Cardiac fibroblast (primary cell): ENCODE measurements around the gene SLC2A5.
A peak's percentile ranks its signal among the peaks of the same experiment; 100 is the strongest.
"Not testable (repeated sequence)": the region's sequence is repeated elsewhere in the genome, so short reads cannot be mapped to it uniquely, and the experiment has no call there.

Experiments used
- DNase-seq, 2 donors: peaks; one replicate each; pipeline versions ENCODE4 v3.0.0 to v3.0.0-alpha.2; 2010; ENCODE audit warnings: low read depth in 2 of 2
- H3K4me3 ChIP-seq, 2 donors: replicated peaks in 1 of 2; 1 replicate in 1 of 2; 2 replicates in 1 of 2; pipeline ENCODE4 v1.5.1; 2011; ENCODE audit warnings: low read depth in 2 of 2, low read length in 2 of 2, mild to moderate bottlenecking in 2 of 2, moderate library complexity in 1 of 2
- CTCF ChIP-seq: IDR thresholded peaks from one replicate; pipeline ENCODE4 v1.5.1; 2011; ENCODE audit warnings: low read depth, mild to moderate bottlenecking, low read length, inconsistent platforms

Gene SLC2A5

GRCh38 chr1:9038338-9038650 lies 31.1 kb downstream of the SLC2A5 start:
- no peak overlapping the region for H3K4me3 ChIP-seq
- no peak for TF ChIP-seq CTCF
- DNase-seq = no peak

- no peak overlapping the region for H3K4me3 ChIP-seq
- DNase-seq = no peak
- TF ChIP-seq CTCF = no peak
These were observed 31.7 kb downstream of the SLC2A5 start for GRCh38 chr1:9037476-9038337.

- no peak for TF ChIP-seq CTCF
- no peak for DNase-seq
- no peak overlapping the region for H3K4me3 ChIP-seq
These were observed 34.2 kb downstream of the SLC2A5 start for GRCh38 chr1:9035226-9035625.

GRCh38 chr1:9033363-9033762 lies 36.1 kb downstream of the SLC2A5 start:
- DNase-seq = no peak
- TF ChIP-seq CTCF = no peak

GRCh38 chr1:9031484-9032259 lies 37.8 kb downstream of the SLC2A5 start:
- DNase-seq = no peak
- H3K4me3 ChIP-seq = no peak overlapping the region
- TF ChIP-seq CTCF = no peak

More at GRCh38 chr1:9033363-9033762, 36.1 kb downstream of the SLC2A5 start:
- H3K4me3 ChIP-seq = no peak overlapping the region

GRCh38 chr1:9031077-9031476 lies 38.4 kb downstream of the SLC2A5 start:
- not testable (repeated sequence) for H3K4me3 ChIP-seq, DNase-seq

GRCh38 chr1:9028921-9029705 lies 40.3 kb downstream of the SLC2A5 start:
- DNase-seq = peak; percentile 13 to 43
- no peak for TF ChIP-seq CTCF
- no peak overlapping the region for H3K4me3 ChIP-seq
